Neural cell (in vitro differentiated cells): ENCODE measurements around the gene ITGB1BP1. TPM values are rescaled to one million over a fixed set of nuclear protein-coding genes. Genes with fewer than 3 reads are reported as not detected.

Experiments used
- H2AFZ ChIP-seq: fragments of 200-600, 300-800 bp; sonication (generic), shearing (Covaris generic); 2 replicates; pipeline ENCODE4 v1.6.0; 2014; ENCODE audit warnings: low read depth, mild to moderate bottlenecking, antibody characterized with exemption, low read length, moderate library complexity
- H3F3A ChIP-seq: fragments of 200-600 bp; shearing (Covaris generic); 2 replicates; pipeline ENCODE4 v1.6.1; 2016; ENCODE audit warnings: mild to moderate bottlenecking, moderate library complexity, mixed read lengths, antibody characterized with exemption, low read length; ENCODE audit not compliant: insufficient read depth, poor library complexity, severe bottlenecking
- H3K27ac ChIP-seq: fragments of 200-600, 300-800 bp; sonication (generic), shearing (Covaris generic); 2 replicates; pipeline ENCODE4 v1.5.1; 2014; ENCODE audit warnings: mild to moderate bottlenecking, low read length, moderate library complexity
- H3K27me3 ChIP-seq: fragments of 300-800, 200-600 bp; sonication (generic), shearing (Covaris generic); 2 replicates; pipeline ENCODE4 v1.6.0; 2014; ENCODE audit warnings: mild to moderate bottlenecking, low read depth, low read length, moderate library complexity; ENCODE audit not compliant: insufficient read depth
- H3K36me3 ChIP-seq: fragments of 300-800, 200-600 bp; sonication (generic), shearing (Covaris generic); 2 replicates; pipeline ENCODE4 v1.5.1; 2014; ENCODE audit warnings: mild to moderate bottlenecking, antibody characterized with exemption, low read length, moderate library complexity; ENCODE audit not compliant: insufficient read depth
- H3K4me2 ChIP-seq: fragments of 300-800, 200-600 bp; sonication (generic), shearing (Covaris generic); 2 replicates; pipeline ENCODE4 v1.6.0; 2014; ENCODE audit warnings: mild to moderate bottlenecking, low read length
- H3K4me3 ChIP-seq: fragments of 300-800, 200-600 bp; sonication (generic), shearing (Covaris generic); 2 replicates; pipeline ENCODE4 v1.5.1; 2014; ENCODE audit warnings: mild to moderate bottlenecking, low read length, moderate library complexity
- H3K79me2 ChIP-seq: fragments of 200-600 bp; shearing (Covaris generic); replicated peaks from 2 replicates; pipeline ENCODE4 v1.6.0; 2014; ENCODE audit warnings: mild to moderate bottlenecking, low read length, moderate library complexity; ENCODE audit not compliant: insufficient read depth
- H3K9ac ChIP-seq: fragments of 300-800, 200-600 bp; sonication (generic), shearing (Covaris generic); 2 replicates; pipeline ENCODE4 v1.6.1; 2016; ENCODE audit warnings: mild to moderate bottlenecking, low read length, mixed read lengths
- H3K9me2 ChIP-seq: fragments of 200-600 bp; shearing (Covaris generic); 2 replicates; pipeline ENCODE4 v1.6.1; 2016; ENCODE audit warnings: mild to moderate bottlenecking, low read length, mixed read lengths; ENCODE audit not compliant: insufficient read depth
- H3K9me3 ChIP-seq: fragments of 200-600, 300-800 bp; sonication (generic), shearing (Covaris generic); 2 replicates; pipeline ENCODE4 v1.6.1; 2016; ENCODE audit warnings: mild to moderate bottlenecking, mixed run types, low read length, moderate library complexity, mixed read lengths
- H4K20me1 ChIP-seq: fragments of 200-600 bp; shearing (Covaris generic); 2 replicates; pipeline ENCODE4 v1.6.1; 2016; ENCODE audit warnings: mild to moderate bottlenecking, mixed run types; ENCODE audit not compliant: insufficient read depth
- CTCF ChIP-seq: fragments of 450-650 bp; IDR thresholded peaks from 2 replicates; pipeline ENCODE4 v1.5.1; 2014; ENCODE audit warnings: antibody characterized with exemption, mild to moderate bottlenecking, moderate library complexity; ENCODE audit not compliant: poor library complexity, severe bottlenecking
- EP300 ChIP-seq: fragments of 450-650 bp; conservative IDR thresholded peaks from 2 replicates; pipeline ENCODE4 v1.6.1; 2014; ENCODE audit warnings: antibody characterized with exemption, mild to moderate bottlenecking, moderate library complexity; ENCODE audit not compliant: poor library complexity, severe bottlenecking
- EZH2 ChIP-seq: fragments of 200-600, 300-800 bp; shearing (Covaris generic), sonication (generic); IDR thresholded peaks from 2 replicates; pipeline ENCODE4 v1.6.1; 2014; ENCODE audit warnings: antibody characterized with exemption, low read length, borderline replicate concordance, mild to moderate bottlenecking; ENCODE audit not compliant: insufficient read depth, poor library complexity, severe bottlenecking
- MXI1 ChIP-seq: fragments of 450-650 bp; conservative IDR thresholded peaks from 2 replicates; pipeline ENCODE4 v1.6.1; 2014; ENCODE audit warnings: antibody characterized with exemption, mild to moderate bottlenecking; ENCODE audit not compliant: poor library complexity, severe bottlenecking
- POLR2AphosphoS5 ChIP-seq: IDR thresholded peaks from 2 replicates; pipeline ENCODE4 v1.6.1; 2012
- RAD21 ChIP-seq: fragments of 450-650 bp; conservative IDR thresholded peaks from 2 replicates; pipeline ENCODE4 v1.6.1; 2014; ENCODE audit warnings: antibody characterized with exemption, mild to moderate bottlenecking, moderate library complexity
- SMC3 ChIP-seq: fragments of 450-650 bp; conservative IDR thresholded peaks from 2 replicates; pipeline ENCODE4 v1.6.1; 2014; ENCODE audit warnings: antibody characterized with exemption, mild to moderate bottlenecking, moderate library complexity; ENCODE audit not compliant: poor library complexity
- TAF1 ChIP-seq: IDR thresholded peaks from 2 replicates; pipeline ENCODE4 v1.6.1; 2012; ENCODE audit warnings: low read depth
- polyA plus RNA-seq: library from polyadenylated mRNA; depleted of rRNA; stranded (reverse); fragments of >200 nt; gene quantifications from 2 replicates; pipeline ENCODE4 v1.2.3, GENCODE V29; 2014
- TF ChIP-seq, protein P1 (sequence below): IDR thresholded peaks from 2 replicates; pipeline ENCODE4 v1.6.1; 2012; ENCODE audit warnings: borderline replicate concordance

Gene ITGB1BP1
- polyA plus RNA-seq, 1 donor from 2014 or later, result 98.0 TPM

GRCh38 chr2:9380702-9381628 lies 42.4 kb downstream of the ITGB1BP1 start:
- Histone ChIP-seq H3K9me3 (no peaks in the 10 kb centered on the region), H2AFZ (no peak overlapping the region), H3K27me3 (no peaks in the 10 kb centered on the region), H3K27ac (no peak overlapping the region), H3F3A (no peaks in the 10 kb centered on the region), H3K9ac (no peak overlapping the region), H3K9me2 (no peaks in the 10 kb centered on the region), H4K20me1 (no peaks in the 10 kb centered on the region), H3K79me2 (no peaks in the 10 kb centered on the region), H3K36me3 (no peaks in the 10 kb centered on the region), H3K4me2 (no peak overlapping the region), H3K4me3 (no peak overlapping the region)
- no peak for TF ChIP-seq SMC3
- no peak for TF ChIP-seq RAD21
- TF ChIP-seq EZH2, result no peak
- no peak for TF ChIP-seq MXI1
- no peak for TF ChIP-seq CTCF
- no peak for TF ChIP-seq EP300
- no peak for TF ChIP-seq POLR2AphosphoS5
- no peak for TF ChIP-seq TAF1
- TF ChIP-seq, protein P1, sequence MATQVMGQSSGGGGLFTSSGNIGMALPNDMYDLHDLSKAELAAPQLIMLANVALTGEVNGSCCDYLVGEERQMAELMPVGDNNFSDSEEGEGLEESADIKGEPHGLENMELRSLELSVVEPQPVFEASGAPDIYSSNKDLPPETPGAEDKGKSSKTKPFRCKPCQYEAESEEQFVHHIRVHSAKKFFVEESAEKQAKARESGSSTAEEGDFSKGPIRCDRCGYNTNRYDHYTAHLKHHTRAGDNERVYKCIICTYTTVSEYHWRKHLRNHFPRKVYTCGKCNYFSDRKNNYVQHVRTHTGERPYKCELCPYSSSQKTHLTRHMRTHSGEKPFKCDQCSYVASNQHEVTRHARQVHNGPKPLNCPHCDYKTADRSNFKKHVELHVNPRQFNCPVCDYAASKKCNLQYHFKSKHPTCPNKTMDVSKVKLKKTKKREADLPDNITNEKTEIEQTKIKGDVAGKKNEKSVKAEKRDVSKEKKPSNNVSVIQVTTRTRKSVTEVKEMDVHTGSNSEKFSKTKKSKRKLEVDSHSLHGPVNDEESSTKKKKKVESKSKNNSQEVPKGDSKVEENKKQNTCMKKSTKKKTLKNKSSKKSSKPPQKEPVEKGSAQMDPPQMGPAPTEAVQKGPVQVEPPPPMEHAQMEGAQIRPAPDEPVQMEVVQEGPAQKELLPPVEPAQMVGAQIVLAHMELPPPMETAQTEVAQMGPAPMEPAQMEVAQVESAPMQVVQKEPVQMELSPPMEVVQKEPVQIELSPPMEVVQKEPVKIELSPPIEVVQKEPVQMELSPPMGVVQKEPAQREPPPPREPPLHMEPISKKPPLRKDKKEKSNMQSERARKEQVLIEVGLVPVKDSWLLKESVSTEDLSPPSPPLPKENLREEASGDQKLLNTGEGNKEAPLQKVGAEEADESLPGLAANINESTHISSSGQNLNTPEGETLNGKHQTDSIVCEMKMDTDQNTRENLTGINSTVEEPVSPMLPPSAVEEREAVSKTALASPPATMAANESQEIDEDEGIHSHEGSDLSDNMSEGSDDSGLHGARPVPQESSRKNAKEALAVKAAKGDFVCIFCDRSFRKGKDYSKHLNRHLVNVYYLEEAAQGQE, result no peak

- H3K4me3 ChIP-seq, result no peak overlapping the region
- no peak overlapping the region for H3K27ac ChIP-seq
- no peaks in the 10 kb centered on the region for H3K9me2 ChIP-seq
- H3F3A ChIP-seq, result no peaks in the 10 kb centered on the region
- no peaks in the 10 kb centered on the region for H3K27me3 ChIP-seq
- H3K9me3 ChIP-seq, result no peaks in the 10 kb centered on the region
- no peak overlapping the region for H2AFZ ChIP-seq
- no peaks in the 10 kb centered on the region for H4K20me1 ChIP-seq
- H3K9ac ChIP-seq, result no peak overlapping the region
- TF ChIP-seq, protein P1, result no peak
- TF ChIP-seq RAD21 (no peak), EZH2 (no peak), POLR2AphosphoS5 (no peak), TAF1 (no peak), CTCF (no peak), SMC3 (no peak), MXI1 (no peak), EP300 (no peak)
- H3K79me2 ChIP-seq, result no peaks in the 10 kb centered on the region
- H3K4me2 ChIP-seq, result no peak overlapping the region
- H3K36me3 ChIP-seq, result no peaks in the 10 kb centered on the region
These were observed 44.0 kb downstream of the ITGB1BP1 start for GRCh38 chr2:9379391-9379755.
